B cell (primary cell): ENCODE data around the gene PODNL1. TPM values are rescaled to one million over a fixed set of nuclear protein-coding genes. Genes with fewer than 3 reads are reported as not detected.
"Not testable (repeated sequence)": the region's sequence is repeated elsewhere in the genome, so short reads cannot be mapped to it uniquely, and the experiment has no call there.

Experiments
- ATAC-seq: fragments of 200-7000 bp; cut with Tn5 transposase; one replicate; pipeline ENCODE4 v1.10.0; 2021; ENCODE audit warnings: low read depth, mild to moderate bottlenecking, moderate number of reproducible peaks, moderate library complexity
- CTCF ChIA-PET: fragments of 350-600 bp; sonication (Branson Sonifier 250); formaldehyde crosslinking; loops from one replicate; lab custom pipeline; 2021; ENCODE audit warnings: antibody characterized with exemption, inconsistent platforms; lab: Charles Lee
- POLR2A ChIA-PET: fragments of 350-600 bp; sonication (Branson Sonifier 250); formaldehyde crosslinking; loops from one replicate; lab custom pipeline; 2021; ENCODE audit warnings: antibody characterized with exemption; lab: Charles Lee
- DNase-seq: peaks from one replicate; pipeline ENCODE4 v3.0.0; 2013
- H2AFZ ChIP-seq: 2 replicates; pipeline ENCODE4 v1.6.1; 2012; ENCODE audit warnings: mild to moderate bottlenecking, low read depth, low read length; ENCODE audit not compliant: insufficient read depth, poor library complexity, severe bottlenecking
- H3K27ac ChIP-seq, 2 donors: 1 replicate in 1 of 2; 2 replicates in 1 of 2; pipeline ENCODE4 v1.5.1; 2012 to 2013; ENCODE audit warnings: low read length in 2 of 2, mild to moderate bottlenecking in 2 of 2, moderate library complexity in 1 of 2
- H3K27me3 ChIP-seq, 4 experiments: fragments of 200-600 bp in 1 of 4; sonication (generic) in 1 of 4; replicated peaks in 1 of 4; 1 replicate in 2 of 4; 2 replicates in 2 of 4; pipeline versions ENCODE4 v1.6.1 to v1.7.0; 2013 to 2016; ENCODE audit warnings: low read length in 3 of 4, mild to moderate bottlenecking in 2 of 4, mixed read lengths in 1 of 4, moderate library complexity in 1 of 4; ENCODE audit not compliant: insufficient read depth in 4 of 4, control insufficient read depth in 3 of 4; ENCODE audit errors: control extremely low read depth in 1 of 4
- H3K36me3 ChIP-seq, 2 experiments: replicated peaks in 1 of 2; 1 replicate in 1 of 2; 2 replicates in 1 of 2; pipeline versions ENCODE4 v1.6.1 to v1.7.1; 2013; ENCODE audit warnings: low read length in 1 of 2; ENCODE audit not compliant: insufficient read depth in 2 of 2, control insufficient read depth in 1 of 2; ENCODE audit errors: control extremely low read depth in 1 of 2, extremely low read depth in 1 of 2
- H3K4me1 ChIP-seq, 2 donors: fragments of 200-600 bp in 1 of 2; sonication (generic) in 1 of 2; 1 replicate in 1 of 2; 2 replicates in 1 of 2; pipeline versions ENCODE4 v1.5.1 to v1.6.1; 2013 to 2017; ENCODE audit warnings: low read length in 2 of 2; ENCODE audit not compliant: control insufficient read depth in 2 of 2, insufficient read depth in 2 of 2
- H3K4me2 ChIP-seq: replicated peaks from 2 replicates; pipeline ENCODE3; 2012; ENCODE audit warnings: mild to moderate bottlenecking, low read depth, low read length; ENCODE audit not compliant: poor library complexity, severe bottlenecking
- H3K4me3 ChIP-seq, 5 experiments: fragments of 200-600 bp in 1 of 5; sonication (generic) in 1 of 5; 1 replicate in 3 of 5; 2 replicates in 2 of 5; pipeline versions ENCODE4 v1.5.1 to v1.7.0; 2011 to 2016; ENCODE audit warnings: low read length in 4 of 5, mild to moderate bottlenecking in 4 of 5, low read depth in 2 of 5, control low read depth in 1 of 5, moderate library complexity in 1 of 5; ENCODE audit not compliant: insufficient read depth in 1 of 5; ENCODE audit errors: control extremely low read depth in 1 of 5, extremely low read depth in 1 of 5
- H3K79me2 ChIP-seq: fragments of 200-600 bp; sonication (generic); one replicate; pipeline ENCODE4 v1.6.0; 2016; ENCODE audit warnings: low read length; ENCODE audit not compliant: control insufficient read depth, insufficient read depth
- H3K9ac ChIP-seq: fragments of 200-600 bp; sonication (generic); 2 replicates; pipeline ENCODE4 v1.6.1; 2017; ENCODE audit warnings: mild to moderate bottlenecking, low read length, moderate library complexity
- H3K9me3 ChIP-seq, 3 donors: one replicate each; pipeline versions ENCODE4 v1.6.1 to v1.7.1; 2013; ENCODE audit warnings: low read length in 2 of 3; ENCODE audit not compliant: control insufficient read depth in 2 of 3, insufficient read depth in 1 of 3; ENCODE audit errors: control extremely low read depth in 1 of 3
- H4K20me1 ChIP-seq: 2 replicates; pipeline ENCODE4 v1.6.0; 2012; ENCODE audit warnings: mild to moderate bottlenecking, low read length; ENCODE audit not compliant: insufficient read depth, control insufficient read depth, poor library complexity, severe bottlenecking
- H3K27ac Mint-ChIP-seq: one replicate; pipeline ENCODE4 v1.8.0; 2021; ENCODE audit warnings: mixed read lengths
- H3K27me3 Mint-ChIP-seq: one replicate; pipeline ENCODE4 v1.8.0; 2021; ENCODE audit warnings: mixed read lengths
- H3K4me1 Mint-ChIP-seq: one replicate; pipeline ENCODE4 v1.8.0; 2021; ENCODE audit warnings: mixed read lengths
- H3K4me3 Mint-ChIP-seq: one replicate; pipeline ENCODE4 v1.8.0; 2021; ENCODE audit warnings: mixed read lengths
- H3K9me3 Mint-ChIP-seq: one replicate; pipeline ENCODE4 v1.8.0; 2022; ENCODE audit warnings: mixed read lengths; ENCODE audit not compliant: insufficient read depth
- EZH2 ChIP-seq: IDR thresholded peaks from 2 replicates; pipeline ENCODE4 v1.6.1; 2012; ENCODE audit warnings: borderline replicate concordance, low read depth, mild to moderate bottlenecking, moderate library complexity, low read length; ENCODE audit not compliant: insufficient read depth, poor library complexity, severe bottlenecking
- WGBS: methylation state at CpG from one replicate; pipeline ENCODE4 v1.1.5; 2013; ENCODE audit warnings: missing lambda C conversion rate; ENCODE audit not compliant: insufficient coverage; 5-methylcytosine and 5-hydroxymethylcytosine counted together
- intact Hi-C: fragments of 100-400 bp; cut with micrococcal nuclease; formaldehyde crosslinking; loops from one replicate; pipeline ENCODE4 v1.10.0; 2022
- polyA plus RNA-seq: library from polyadenylated mRNA; depleted of rRNA; stranded (reverse); fragments of >200 nt; gene quantifications from 2 replicates; pipeline ENCODE4 v1.2.3, GENCODE V29; 2012
- total RNA-seq, 2 donors: library from RNA; stranded (reverse); fragments of 120-200 nt in 1 of 2; gene quantifications; 1 replicate in 1 of 2; 2 replicates in 1 of 2; pipeline versions ENCODE4 v1.2.3 to v1.2.4, GENCODE V29; 2013 to 2022
- TF ChIP-seq, protein P1 (sequence below): fragments of 200-600 bp; IDR thresholded peaks from one replicate; pipeline ENCODE4 v1.8.0; 2022; ENCODE audit warnings: antibody characterized with exemption, mild to moderate bottlenecking

PODNL1 gene
- total and polyA plus RNA-seq, 2 donors (not counting 1 experiment from before 2014, with no cell fraction given): not detected

GRCh38 chr19:13968383-13968935 is 30.2 kb upstream of the PODNL1 start:
- ChIA-PET CTCF (no interaction called here), POLR2A (no interaction called here)
- H3K27ac ChIP-seq: no peak overlapping the region
- Mint-ChIP-seq H3K4me3 (no peak overlapping the region), H3K27ac (no peak overlapping the region), H3K27me3 (no peaks in the 10 kb centered on the region), H3K4me1 (no peaks in the 10 kb centered on the region), H3K9me3 (no peaks in the 10 kb centered on the region)
- no peaks in the 10 kb centered on the region for H4K20me1 ChIP-seq
- ATAC-seq (no peak), DNase-seq (peak; percentile 8)
- H3K4me1 ChIP-seq: no peaks in the 10 kb centered on the region
- no peaks in the 10 kb centered on the region for H3K79me2 ChIP-seq
- H3K9ac ChIP-seq: no peak overlapping the region
- no peak overlapping the region for H3K4me2 ChIP-seq
- intact Hi-C loops: no loop called here
- WGBS: 95% methylated on average over 21 of the region's 22 CpGs
- no peak overlapping the region for H2AFZ ChIP-seq
- TF ChIP-seq, protein P1, sequence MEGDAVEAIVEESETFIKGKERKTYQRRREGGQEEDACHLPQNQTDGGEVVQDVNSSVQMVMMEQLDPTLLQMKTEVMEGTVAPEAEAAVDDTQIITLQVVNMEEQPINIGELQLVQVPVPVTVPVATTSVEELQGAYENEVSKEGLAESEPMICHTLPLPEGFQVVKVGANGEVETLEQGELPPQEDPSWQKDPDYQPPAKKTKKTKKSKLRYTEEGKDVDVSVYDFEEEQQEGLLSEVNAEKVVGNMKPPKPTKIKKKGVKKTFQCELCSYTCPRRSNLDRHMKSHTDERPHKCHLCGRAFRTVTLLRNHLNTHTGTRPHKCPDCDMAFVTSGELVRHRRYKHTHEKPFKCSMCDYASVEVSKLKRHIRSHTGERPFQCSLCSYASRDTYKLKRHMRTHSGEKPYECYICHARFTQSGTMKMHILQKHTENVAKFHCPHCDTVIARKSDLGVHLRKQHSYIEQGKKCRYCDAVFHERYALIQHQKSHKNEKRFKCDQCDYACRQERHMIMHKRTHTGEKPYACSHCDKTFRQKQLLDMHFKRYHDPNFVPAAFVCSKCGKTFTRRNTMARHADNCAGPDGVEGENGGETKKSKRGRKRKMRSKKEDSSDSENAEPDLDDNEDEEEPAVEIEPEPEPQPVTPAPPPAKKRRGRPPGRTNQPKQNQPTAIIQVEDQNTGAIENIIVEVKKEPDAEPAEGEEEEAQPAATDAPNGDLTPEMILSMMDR: no peak
- TF ChIP-seq EZH2: no peak
- H3K36me3 ChIP-seq: peaks cover 0 to 59% of the 10 kb centered on the region in 2 experiments
- peaks cover 0 to under 1% (median 0%) of the 10 kb centered on the region in 3 donors for H3K9me3 ChIP-seq
- H3K27me3 ChIP-seq: no peaks in the 10 kb centered on the region
- no peak overlapping the region for H3K4me3 ChIP-seq

- H3K27me3 ChIP-seq, H3K9ac ChIP-seq, H3K4me3 Mint-ChIP-seq, H3K79me2 ChIP-seq, H3K4me1 ChIP-seq, H3K4me2 ChIP-seq, H3K27ac ChIP-seq, H3K9me3 Mint-ChIP-seq, H3K4me3 ChIP-seq, H3K4me1 Mint-ChIP-seq, H4K20me1 ChIP-seq, intact Hi-C loops, DNase-seq, H3K27ac Mint-ChIP-seq, CTCF ChIA-PET, H2AFZ ChIP-seq, H3K27me3 Mint-ChIP-seq, ATAC-seq, H3K9me3 ChIP-seq: not testable (repeated sequence)
- POLR2A ChIA-PET: interaction anchor here (0.5 to 0.6 kb wide), 2 partner anchors 57 to 67 kb away, joined by 3 read pairs; no protein-coding TSS in a partner anchor
- H3K36me3 ChIP-seq: peaks cover 0 to 50% of the 10 kb centered on the region in 2 experiments
- WGBS: 96% methylated on average over 6 of the region's 8 CpGs
These were observed 29.0 kb upstream of the PODNL1 start for GRCh38 chr19:13967206-13967605.
